C1 segment of cervical spinal cord (tissue), 14 donors: Measurements from ENCODE around the gene NFAM1.

ENCODE experiments used
- DNase-seq, 14 donors: peaks; one replicate each; lab custom pipeline; 2025; lab: John Stamatoyannopoulos, UW

The NFAM1 gene

GRCh38 chr22:42416671-42417230 lies 15.5 kb downstream of the NFAM1 start:
- DNase-seq, result no peak

DNA sequence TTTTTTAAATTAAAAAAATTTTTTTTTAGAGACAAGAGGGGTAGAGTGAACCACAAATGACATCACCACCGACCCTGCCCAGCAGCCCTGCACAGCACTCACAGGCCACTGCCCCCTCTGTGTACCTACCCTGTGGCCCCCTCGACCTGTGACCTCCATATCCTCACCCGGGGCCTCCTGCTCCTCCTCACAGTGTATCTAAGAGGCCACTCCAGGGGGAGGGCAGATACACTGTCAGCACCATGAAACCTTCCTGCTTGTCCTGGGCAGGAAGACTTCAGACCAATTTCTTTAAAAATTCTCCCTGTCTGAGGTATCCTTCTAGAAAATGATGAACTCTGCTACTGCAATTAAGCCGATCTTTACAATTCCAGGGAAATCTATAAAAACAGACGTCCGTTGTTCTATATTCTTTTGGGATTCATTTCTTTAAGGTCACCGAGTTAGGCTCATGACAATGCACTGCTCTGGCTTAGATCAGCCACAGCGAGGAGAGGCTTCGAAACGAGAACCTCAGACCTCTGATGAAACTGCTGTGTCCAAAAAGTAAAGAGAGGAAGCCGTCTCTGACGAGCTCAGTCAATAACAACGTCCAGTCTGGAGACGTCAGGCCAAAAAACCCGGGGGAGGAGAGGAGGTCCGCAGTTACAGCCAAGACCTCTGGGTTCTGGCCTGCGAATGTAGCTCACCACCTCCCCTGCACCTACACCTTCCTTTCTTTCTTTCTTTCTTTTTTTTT lies 17.5 kb downstream of the NFAM1 start:
- DNase-seq, result peak in 1 of 14 donors; percentile 6

GRCh38 chr22:42414021-42414420 lies 18.2 kb downstream of the NFAM1 start:
- DNase-seq, result no peak

- peak in 1 of 14 donors; percentile 25 for DNase-seq
These were observed 19.4 kb downstream of the NFAM1 start for GRCh38 chr22:42412744-42413333.

DNA sequence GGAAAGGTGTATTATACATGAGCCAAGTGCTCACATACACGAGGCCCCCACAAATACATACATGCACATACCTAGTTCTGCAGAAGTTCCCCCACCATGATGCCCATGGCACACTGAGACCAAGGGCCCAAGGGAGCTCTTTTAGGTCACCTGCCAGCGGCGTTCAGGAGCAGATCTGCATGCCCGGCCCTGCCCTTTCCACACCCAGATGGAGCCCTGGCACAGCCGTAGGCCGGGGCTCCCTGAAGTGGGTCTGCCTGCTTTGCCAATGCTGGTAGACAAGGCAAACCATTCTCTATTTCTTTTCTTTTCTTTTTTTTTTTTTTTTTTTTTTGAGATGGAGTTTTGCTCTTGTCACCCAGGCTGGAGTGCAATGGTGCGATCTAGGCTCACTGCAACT lies 21.5 kb downstream of the NFAM1 start:
- DNase-seq, result no peak

DNA sequence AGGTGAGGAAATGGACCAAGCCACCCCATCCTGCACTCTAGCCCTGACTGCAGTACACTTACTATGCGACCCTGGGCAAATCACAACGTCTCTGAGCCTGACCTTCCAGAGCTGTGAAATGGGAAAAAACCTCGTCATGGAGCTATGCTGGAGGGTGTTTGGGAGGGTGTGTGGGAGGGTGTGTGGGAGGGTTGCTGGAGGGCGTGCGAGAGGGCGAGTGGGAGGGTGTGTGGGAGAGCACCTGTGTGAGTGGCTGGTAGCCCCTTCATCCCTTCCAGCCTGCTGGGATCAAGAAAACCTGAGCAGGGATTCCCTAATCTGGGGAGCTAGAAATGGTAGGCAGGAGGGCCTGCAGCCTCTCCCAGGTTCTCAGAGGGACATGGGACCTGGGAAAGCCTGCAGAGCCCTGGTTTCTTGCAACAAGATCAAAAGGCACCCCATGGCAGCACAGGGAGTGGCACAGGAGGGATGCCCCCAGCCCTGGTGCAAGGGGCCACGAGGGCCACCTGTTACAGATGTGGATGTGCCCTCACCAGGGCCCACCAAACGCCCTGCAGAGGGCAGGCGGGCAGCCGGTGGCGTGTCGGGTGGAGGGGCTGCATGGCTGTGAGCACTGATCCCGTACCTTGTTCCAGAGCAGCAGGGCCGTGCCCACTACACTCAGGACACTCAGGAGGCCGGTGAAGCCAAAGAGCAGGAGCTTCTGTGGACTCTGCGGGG lies 23.2 kb downstream of the NFAM1 start:
- DNase-seq, result no peak

DNA sequence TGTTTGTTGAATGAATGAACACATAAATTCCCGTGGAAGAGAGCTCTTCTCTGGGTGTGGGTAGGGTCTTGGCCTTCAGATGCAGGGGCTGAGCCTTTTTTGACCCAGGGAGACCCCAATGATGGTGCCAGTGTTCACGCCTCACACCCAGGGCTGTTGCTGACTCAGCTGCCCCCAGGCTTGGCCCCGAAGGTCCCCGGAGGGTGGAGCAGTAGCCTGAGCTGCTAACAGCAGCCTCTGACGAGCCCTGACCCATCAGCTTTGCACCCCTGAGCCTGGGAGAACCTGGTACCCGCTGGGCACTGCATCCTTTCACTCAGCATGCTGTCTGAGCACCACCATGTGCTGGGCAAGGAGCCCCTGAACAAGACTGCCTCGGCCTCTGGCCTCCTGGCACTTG lies 23.9 kb downstream of the NFAM1 start:
- DNase-seq, result no peak

- DNase-seq, result no peak
These were observed 27.9 kb downstream of the NFAM1 start for GRCh38 chr22:42404266-42404665.

- DNase-seq, result no peak
These were observed 30.5 kb downstream of the NFAM1 start for GRCh38 chr22:42401535-42402334.

DNA sequence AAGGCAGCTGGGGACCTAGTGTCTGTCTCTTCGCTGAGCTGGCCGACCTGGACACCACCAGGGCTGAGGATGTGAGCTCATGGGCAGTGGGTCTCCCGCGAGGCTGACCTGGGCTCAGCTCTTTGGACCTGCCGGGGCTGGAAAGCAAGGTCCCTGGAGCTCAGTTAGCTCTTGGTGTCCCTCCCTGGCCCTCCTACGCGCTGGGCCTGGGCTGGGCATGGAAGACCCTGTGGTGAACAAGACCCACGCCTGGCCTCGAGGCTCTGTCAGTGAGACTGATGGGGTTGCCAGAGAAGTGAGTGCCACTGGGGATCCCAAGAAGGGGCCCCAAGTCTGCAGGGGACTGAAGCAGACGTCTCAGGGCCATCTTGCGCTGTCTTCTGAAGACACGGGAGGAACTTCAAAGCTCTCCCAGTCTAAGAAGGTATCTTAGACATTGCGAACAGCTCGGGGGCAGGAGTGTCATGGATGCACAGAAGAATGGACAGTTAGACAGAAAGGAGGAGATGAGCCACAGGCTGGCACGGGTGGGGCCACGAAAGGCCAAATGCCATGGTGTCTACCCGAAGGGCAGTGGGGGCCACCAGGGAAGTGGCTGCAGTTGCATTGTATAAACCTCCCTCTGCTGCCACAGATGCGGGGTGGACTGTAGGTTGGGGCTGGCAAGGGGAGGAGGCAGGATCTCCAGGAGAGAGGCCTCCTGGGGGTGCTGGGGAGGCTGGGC lies 31.2 kb downstream of the NFAM1 start:
- no peak for DNase-seq

DNA sequence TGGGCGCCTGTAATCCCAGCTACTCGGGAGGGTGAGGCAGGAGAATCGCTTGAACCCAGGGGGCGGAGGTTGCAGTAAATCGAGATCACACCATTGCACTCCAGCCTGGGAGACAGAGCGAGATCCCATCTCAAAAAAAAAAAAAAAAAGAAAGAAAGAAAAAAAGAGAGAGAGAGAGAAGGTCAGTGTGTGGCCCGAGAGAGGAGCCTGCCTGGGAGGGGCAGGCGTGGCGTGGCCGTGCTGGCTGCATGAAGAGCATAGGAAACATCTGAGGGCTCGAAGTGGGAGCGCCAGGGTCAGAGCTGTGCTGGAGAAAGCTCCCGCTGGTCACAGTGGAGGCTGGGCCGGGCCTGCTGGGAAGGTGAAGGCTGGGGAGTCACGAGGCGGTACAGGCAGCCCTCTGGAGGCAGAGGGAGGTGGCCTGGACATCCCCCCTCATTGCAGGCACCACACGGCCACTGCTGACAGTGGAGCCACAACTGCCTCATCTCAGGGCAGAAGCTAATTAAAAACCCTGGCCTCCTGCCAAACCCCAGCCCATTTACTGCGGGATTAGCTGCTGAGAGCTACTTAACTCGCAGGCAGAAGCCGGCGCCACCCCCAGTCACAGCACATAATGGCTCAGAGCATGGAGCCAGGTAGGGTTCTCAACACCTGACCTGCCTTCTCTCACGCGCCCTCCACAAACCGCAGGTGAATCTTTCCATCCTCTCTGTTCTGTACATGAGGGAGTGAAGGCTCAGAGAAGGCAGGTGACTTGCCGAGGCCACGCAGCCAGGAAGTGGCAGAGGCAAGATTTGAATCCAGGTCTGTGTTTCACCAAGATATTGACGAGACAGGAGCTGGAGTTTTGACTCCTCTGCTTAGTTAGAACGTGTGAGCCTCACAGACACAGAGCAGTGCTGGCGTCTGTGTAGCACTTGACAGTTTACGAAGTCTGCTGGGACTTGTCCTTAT lies 32.6 kb downstream of the NFAM1 start:
- peak in 4 of 14 donors; percentile 9 to 53 (median 23) for DNase-seq

- peak in 5 of 14 donors; percentile 12 to 44 (median 25) for DNase-seq
These were observed 34.6 kb downstream of the NFAM1 start for GRCh38 chr22:42397332-42398249.

GRCh38 chr22:42396621-42397331 lies 35.4 kb downstream of the NFAM1 start:
- DNase-seq, result peak in 3 of 14 donors; percentile 6 to 56 (median 9)

DNA sequence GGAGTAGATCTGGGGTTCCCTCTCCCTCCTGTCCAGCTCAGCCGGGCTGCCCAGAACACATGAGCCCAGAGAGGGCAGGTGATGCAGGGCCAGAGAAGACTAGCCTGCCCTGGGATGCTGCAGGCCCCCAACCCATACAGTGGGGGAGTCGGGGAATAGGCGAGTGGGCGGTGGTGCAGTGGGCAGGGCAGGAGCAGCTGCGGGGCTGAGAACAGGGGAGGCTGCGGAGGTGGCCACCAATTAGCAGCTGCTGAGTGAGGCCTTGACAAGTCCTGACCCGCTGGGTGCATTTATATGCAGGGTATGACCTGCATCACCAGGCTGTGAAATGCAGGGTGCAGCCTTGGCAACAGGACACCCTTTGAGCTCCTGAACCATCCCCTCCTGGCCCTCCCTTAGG lies 43.1 kb downstream of the NFAM1 start:
- no peak for DNase-seq

GRCh38 chr22:42388130-42388797 lies 43.9 kb downstream of the NFAM1 start:
- peak in 2 of 14 donors; percentile 49 to 88 for DNase-seq

- DNase-seq, result no peak
These were observed 44.6 kb downstream of the NFAM1 start for GRCh38 chr22:42387631-42388030.

GRCh38 chr22:42385696-42386095 lies 46.5 kb downstream of the NFAM1 start:
- DNase-seq, result peak in 6 of 14 donors; percentile 12 to 71 (median 47)
